HepG2 (cell line): ENCODE results near the gene THAP3. TPM values are rescaled to one million over a fixed set of nuclear protein-coding genes. Genes with fewer than 3 reads are reported as not detected.

Experiments
- BHLHE40 ChIP-seq: IDR thresholded peaks from 2 replicates; pipeline ENCODE4 v1.6.1; 2011; ENCODE audit warnings: low read length, improper control_type of control experiment
- CBX5 ChIP-seq: sonication (generic); formaldehyde crosslinking; IDR thresholded peaks from 2 replicates; pipeline ENCODE4 v1.4.0; 2020; ENCODE audit warnings: missing genetic modification reagents, borderline replicate concordance
- CEBPB ChIP-seq: IDR thresholded peaks from 2 replicates; pipeline ENCODE4 v1.6.1; 2011; ENCODE audit warnings: low read depth, low read length, improper control_type of control experiment, borderline replicate concordance
- GATAD1 ChIP-seq: IDR thresholded peaks from 2 replicates; pipeline ENCODE4 v1.6.1; 2016; ENCODE audit warnings: missing genetic modification reagents, missing compliant biosample characterization
- LCORL ChIP-seq, 2 experiments: fragments of 450-650 bp in 1 of 2; sonication (generic) in 1 of 2; formaldehyde crosslinking in 1 of 2; IDR thresholded peaks; 2 replicates each; pipeline versions ENCODE4 v1.5.0 to v1.6.1; 2017 to 2020; ENCODE audit warnings: antibody characterized with exemption in 1 of 2, missing genetic modification reagents in 1 of 2
- SALL2 ChIP-seq: sonication (generic); formaldehyde crosslinking; IDR thresholded peaks from 2 replicates; pipeline ENCODE4 v1.8.1; 2023; ENCODE audit warnings: mild to moderate bottlenecking, missing genetic modification reagents, inconsistent platforms
- SKI ChIP-seq: fragments of 450-650 bp; IDR thresholded peaks from one replicate; pipeline ENCODE4 v1.6.1; 2018; ENCODE audit warnings: mild to moderate bottlenecking; ENCODE audit not compliant: partially characterized antibody
- SPEN ChIP-seq: sonication (generic); formaldehyde crosslinking; IDR thresholded peaks from 2 replicates; pipeline ENCODE4 v1.5.1; 2020; ENCODE audit warnings: low read depth, mild to moderate bottlenecking, missing genetic modification reagents
- ZMYM2 ChIP-seq: sonication (generic); formaldehyde crosslinking; IDR thresholded peaks from 2 replicates; pipeline ENCODE4 v1.8.0; 2022; ENCODE audit warnings: mild to moderate bottlenecking, missing genetic modification reagents
- ZSCAN22 ChIP-seq: sonication (generic); formaldehyde crosslinking; IDR thresholded peaks from 2 replicates; pipeline ENCODE4 v1.4.0; 2020; ENCODE audit warnings: mild to moderate bottlenecking, missing genetic modification reagents
- polyA plus RNA-seq, 8 experiments: library from polyadenylated mRNA; depleted of rRNA in 3 of 8; stranded (reverse) in 7 of 8; unstranded in 1 of 8; fragments of >200 nt; fragmentation: Illumina TruSeq in 4 of 8; extraction: Trizol in 4 of 8; gene quantifications; 2 replicates each; pipeline versions ENCODE4 v1.2.1 to v1.2.3, GENCODE V29; 2011 to 2016; ENCODE audit warnings: low read depth in 4 of 8, missing spikeins in 1 of 8, mixed read lengths in 1 of 8; ENCODE audit not compliant: insufficient read depth in 1 of 8
- total RNA-seq, 5 experiments: library from RNA; depleted of rRNA; stranded (reverse); fragments of >200 nt; fragmentation: Illumina TruSeq; extraction: Trizol; gene quantifications; 2 replicates each; pipeline ENCODE4 v1.2.3, GENCODE V29; 2016; ENCODE audit warnings: low read depth in 1 of 5
- TF ChIP-seq, protein P1 (sequence below): sonication (generic); formaldehyde crosslinking; IDR thresholded peaks from 2 replicates; pipeline ENCODE4 v1.8.0; 2022; ENCODE audit warnings: missing genetic modification reagents, mild to moderate bottlenecking, inconsistent platforms, borderline replicate concordance
- TF ChIP-seq, protein P2 (sequence below): sonication (generic); formaldehyde crosslinking; IDR thresholded peaks from 2 replicates; pipeline ENCODE4 v1.4.0; 2020; ENCODE audit warnings: mild to moderate bottlenecking, missing genetic modification reagents
- TF ChIP-seq, protein P3 (sequence below): sonication (generic); formaldehyde crosslinking; conservative IDR thresholded peaks from 2 replicates; pipeline ENCODE4 v1.4.0; 2020; ENCODE audit warnings: missing genetic modification reagents
- TF ChIP-seq, protein P4 (sequence below): sonication (generic); formaldehyde crosslinking; IDR thresholded peaks from 2 replicates; pipeline ENCODE4 v1.5.0; 2020; ENCODE audit warnings: missing genetic modification reagents
- TF ChIP-seq, protein P5 (sequence below): sonication (generic); formaldehyde crosslinking; conservative IDR thresholded peaks from 2 replicates; pipeline ENCODE4 v1.8.0; 2022; ENCODE audit warnings: mild to moderate bottlenecking, moderate library complexity, missing genetic modification reagents
- TF ChIP-seq, protein P6 (sequence below): sonication (generic); formaldehyde crosslinking; IDR thresholded peaks from 2 replicates; pipeline ENCODE4 v1.9.0; 2021; ENCODE audit warnings: missing genetic modification reagents, borderline replicate concordance
- TF ChIP-seq, protein P7 (sequence below): sonication (generic); formaldehyde crosslinking; IDR thresholded peaks from 2 replicates; pipeline ENCODE4 v1.8.0; 2022; ENCODE audit warnings: low read depth, missing genetic modification reagents

Gene THAP3
- total and polyA plus RNA-seq, 2 of the 13 experiments (the other 11 are each of a cell fraction or from before 2014, with no cell fraction given) = 10.3 to 14.9 TPM

DNA sequence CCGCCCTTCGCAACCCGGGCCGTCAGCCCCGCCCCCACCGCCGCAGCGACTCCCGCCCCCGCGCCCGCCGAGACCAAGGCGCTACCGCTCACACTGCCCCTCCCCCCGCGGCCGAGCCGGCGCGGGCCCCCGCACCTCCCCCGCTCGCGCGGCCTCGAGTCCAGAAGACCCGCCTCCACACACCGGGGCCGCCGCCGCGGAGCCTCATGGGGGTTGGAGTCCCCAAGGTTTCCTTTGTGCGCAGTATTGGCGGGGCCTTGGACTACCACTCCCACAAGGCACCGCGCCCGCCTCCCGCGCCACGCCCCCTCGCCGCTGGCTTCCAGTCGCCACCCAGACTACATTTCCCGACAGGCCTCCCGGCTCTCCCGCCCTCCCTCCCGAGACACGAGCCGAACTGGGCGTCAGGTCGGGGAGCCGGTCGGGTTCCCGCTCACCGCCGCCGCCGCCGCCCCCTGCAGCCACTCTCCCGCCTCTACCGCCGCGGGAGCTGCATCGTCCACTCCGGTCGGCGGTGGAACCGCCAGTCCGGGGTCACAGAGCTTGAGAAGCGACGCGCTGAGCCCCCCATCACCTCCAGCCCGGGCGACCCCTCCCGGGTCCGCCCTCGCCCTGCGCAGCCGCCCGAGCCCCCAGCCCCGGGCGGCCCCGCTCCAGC is 11.2 kb upstream of the THAP3 start, which contains the start of gene PHF13 (continued):
- peak; percentile 22; the same call in 1 of the 2 replicates for TF ChIP-seq BHLHE40
- TF ChIP-seq, protein P1, sequence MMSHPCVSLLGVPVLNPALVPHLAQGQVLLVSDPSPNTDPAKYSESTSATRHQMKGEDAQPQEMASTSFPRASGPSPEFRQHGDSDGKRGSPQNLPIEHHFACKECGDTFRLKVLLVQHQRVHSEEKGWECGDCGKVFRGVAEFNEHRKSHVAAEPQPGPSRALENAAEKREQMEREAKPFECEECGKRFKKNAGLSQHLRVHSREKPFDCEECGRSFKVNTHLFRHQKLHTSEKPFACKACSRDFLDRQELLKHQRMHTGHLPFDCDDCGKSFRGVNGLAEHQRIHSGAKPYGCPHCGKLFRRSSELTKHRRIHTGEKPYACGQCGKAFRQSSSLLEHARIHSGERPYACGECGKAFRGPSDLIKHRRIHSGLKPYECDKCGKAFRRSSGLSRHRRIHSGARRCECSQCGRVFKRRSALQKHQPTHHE = 0 out of 2 replicates have a peak, but pooled peaks have one; percentile 29
- TF ChIP-seq ZMYM2 (CRISPR knock-in tag) = no peak
- no peak for TF ChIP-seq ZSCAN22 (CRISPR knock-in tag)
- peak; percentile 10 for TF ChIP-seq SKI
- no peak for TF ChIP-seq CEBPB
- TF ChIP-seq, protein P2, sequence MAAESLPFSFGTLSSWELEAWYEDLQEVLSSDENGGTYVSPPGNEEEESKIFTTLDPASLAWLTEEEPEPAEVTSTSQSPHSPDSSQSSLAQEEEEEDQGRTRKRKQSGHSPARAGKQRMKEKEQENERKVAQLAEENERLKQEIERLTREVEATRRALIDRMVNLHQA (CRISPR knock-in tag) = no peak
- TF ChIP-seq, protein P3, sequence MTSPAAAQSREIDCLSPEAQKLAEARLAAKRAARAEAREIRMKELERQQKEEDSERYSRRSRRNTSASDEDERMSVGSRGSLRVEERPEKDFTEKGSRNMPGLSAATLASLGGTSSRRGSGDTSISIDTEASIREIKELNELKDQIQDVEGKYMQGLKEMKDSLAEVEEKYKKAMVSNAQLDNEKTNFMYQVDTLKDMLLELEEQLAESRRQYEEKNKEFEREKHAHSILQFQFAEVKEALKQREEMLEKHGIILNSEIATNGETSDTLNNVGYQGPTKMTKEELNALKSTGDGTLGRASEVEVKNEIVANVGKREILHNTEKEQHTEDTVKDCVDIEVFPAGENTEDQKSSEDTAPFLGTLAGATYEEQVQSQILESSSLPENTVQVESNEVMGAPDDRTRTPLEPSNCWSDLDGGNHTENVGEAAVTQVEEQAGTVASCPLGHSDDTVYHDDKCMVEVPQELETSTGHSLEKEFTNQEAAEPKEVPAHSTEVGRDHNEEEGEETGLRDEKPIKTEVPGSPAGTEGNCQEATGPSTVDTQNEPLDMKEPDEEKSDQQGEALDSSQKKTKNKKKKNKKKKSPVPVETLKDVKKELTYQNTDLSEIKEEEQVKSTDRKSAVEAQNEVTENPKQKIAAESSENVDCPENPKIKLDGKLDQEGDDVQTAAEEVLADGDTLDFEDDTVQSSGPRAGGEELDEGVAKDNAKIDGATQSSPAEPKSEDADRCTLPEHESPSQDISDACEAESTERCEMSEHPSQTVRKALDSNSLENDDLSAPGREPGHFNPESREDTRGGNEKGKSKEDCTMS (CRISPR knock-in tag) = no peak
- TF ChIP-seq CBX5 = peak; percentile 37; the same call in 1 of the 2 replicates
- TF ChIP-seq SALL2 (CRISPR knock-in tag) = peak; percentile 61; the same call in 1 of the 2 replicates
- TF ChIP-seq GATAD1 (CRISPR knock-in tag) = peak; percentile 72
- TF ChIP-seq LCORL (IDR thresholded peaks at IDR 0.05) = no peak
- peak; percentile 68; the same call in 1 of the 2 replicates for TF ChIP-seq LCORL (CRISPR knock-in tag; IDR thresholded peaks at IDR 0.05)
- TF ChIP-seq, protein P4, sequence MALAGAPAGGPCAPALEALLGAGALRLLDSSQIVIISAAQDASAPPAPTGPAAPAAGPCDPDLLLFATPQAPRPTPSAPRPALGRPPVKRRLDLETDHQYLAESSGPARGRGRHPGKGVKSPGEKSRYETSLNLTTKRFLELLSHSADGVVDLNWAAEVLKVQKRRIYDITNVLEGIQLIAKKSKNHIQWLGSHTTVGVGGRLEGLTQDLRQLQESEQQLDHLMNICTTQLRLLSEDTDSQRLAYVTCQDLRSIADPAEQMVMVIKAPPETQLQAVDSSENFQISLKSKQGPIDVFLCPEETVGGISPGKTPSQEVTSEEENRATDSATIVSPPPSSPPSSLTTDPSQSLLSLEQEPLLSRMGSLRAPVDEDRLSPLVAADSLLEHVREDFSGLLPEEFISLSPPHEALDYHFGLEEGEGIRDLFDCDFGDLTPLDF = peak; percentile 86
- TF ChIP-seq, protein P5, sequence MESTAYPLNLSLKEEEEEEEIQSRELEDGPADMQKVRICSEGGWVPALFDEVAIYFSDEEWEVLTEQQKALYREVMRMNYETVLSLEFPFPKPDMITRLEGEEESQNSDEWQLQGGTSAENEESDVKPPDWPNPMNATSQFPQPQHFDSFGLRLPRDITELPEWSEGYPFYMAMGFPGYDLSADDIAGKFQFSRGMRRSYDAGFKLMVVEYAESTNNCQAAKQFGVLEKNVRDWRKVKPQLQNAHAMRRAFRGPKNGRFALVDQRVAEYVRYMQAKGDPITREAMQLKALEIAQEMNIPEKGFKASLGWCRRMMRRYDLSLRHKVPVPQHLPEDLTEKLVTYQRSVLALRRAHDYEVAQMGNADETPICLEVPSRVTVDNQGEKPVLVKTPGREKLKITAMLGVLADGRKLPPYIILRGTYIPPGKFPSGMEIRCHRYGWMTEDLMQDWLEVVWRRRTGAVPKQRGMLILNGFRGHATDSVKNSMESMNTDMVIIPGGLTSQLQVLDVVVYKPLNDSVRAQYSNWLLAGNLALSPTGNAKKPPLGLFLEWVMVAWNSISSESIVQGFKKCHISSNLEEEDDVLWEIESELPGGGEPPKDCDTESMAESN (CRISPR knock-in tag) = peak; percentile 82
- TF ChIP-seq, protein P6, sequence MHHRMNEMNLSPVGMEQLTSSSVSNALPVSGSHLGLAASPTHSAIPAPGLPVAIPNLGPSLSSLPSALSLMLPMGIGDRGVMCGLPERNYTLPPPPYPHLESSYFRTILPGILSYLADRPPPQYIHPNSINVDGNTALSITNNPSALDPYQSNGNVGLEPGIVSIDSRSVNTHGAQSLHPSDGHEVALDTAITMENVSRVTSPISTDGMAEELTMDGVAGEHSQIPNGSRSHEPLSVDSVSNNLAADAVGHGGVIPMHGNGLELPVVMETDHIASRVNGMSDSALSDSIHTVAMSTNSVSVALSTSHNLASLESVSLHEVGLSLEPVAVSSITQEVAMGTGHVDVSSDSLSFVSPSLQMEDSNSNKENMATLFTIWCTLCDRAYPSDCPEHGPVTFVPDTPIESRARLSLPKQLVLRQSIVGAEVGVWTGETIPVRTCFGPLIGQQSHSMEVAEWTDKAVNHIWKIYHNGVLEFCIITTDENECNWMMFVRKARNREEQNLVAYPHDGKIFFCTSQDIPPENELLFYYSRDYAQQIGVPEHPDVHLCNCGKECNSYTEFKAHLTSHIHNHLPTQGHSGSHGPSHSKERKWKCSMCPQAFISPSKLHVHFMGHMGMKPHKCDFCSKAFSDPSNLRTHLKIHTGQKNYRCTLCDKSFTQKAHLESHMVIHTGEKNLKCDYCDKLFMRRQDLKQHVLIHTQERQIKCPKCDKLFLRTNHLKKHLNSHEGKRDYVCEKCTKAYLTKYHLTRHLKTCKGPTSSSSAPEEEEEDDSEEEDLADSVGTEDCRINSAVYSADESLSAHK (CRISPR knock-in tag) = no peak
- TF ChIP-seq SPEN = peak; percentile 34; the same call in 1 of the 2 replicates
- TF ChIP-seq, protein P7, sequence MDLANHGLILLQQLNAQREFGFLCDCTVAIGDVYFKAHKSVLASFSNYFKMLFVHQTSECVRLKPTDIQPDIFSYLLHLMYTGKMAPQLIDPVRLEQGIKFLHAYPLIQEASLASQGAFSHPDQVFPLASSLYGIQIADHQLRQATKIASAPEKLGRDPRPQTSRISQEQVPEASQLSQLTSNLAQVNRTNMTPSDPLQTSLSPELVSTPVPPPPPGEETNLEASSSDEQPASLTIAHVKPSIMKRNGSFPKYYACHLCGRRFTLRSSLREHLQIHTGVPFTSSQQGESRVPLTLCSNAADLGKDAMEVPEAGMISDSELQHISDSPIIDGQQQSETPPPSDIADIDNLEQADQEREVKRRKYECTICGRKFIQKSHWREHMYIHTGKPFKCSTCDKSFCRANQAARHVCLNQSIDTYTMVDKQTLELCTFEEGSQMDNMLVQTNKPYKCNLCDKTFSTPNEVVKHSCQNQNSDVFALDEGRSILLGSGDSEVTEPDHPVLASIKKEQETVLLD (CRISPR knock-in tag) = peak; percentile 99
